DND-41 (cell line): ENCODE measurements around the gene ARL5C.

Source experiments
- ATAC-seq: fragments of 200-7000 bp; cut with Tn5 transposase; 3 replicates; pipeline ENCODE4 v1.9.1; 2021; ENCODE audit warnings: low read depth; ENCODE audit not compliant: insufficient read depth
- DNase-seq: peaks from one replicate; pipeline ENCODE4 v3.0.0-alpha.2; 2020
- H2AFZ ChIP-seq: 2 replicates; pipeline ENCODE4 v1.6.0; 2012; ENCODE audit warnings: low read depth, low read length
- H3K27ac ChIP-seq: 2 replicates; pipeline ENCODE4 v1.5.1; 2012; ENCODE audit warnings: low read length, inconsistent platforms
- H3K27me3 ChIP-seq: fragments of 200-600 bp; sonication (generic); 2 replicates; pipeline ENCODE4 v1.6.0; 2012; ENCODE audit warnings: low read length, mild to moderate bottlenecking, inconsistent platforms; ENCODE audit not compliant: insufficient read depth, poor library complexity
- H3K36me3 ChIP-seq: 2 replicates; pipeline ENCODE4 v1.5.1; 2012; ENCODE audit warnings: low read length, inconsistent platforms; ENCODE audit not compliant: insufficient read depth
- H3K4me1 ChIP-seq: 2 replicates; pipeline ENCODE4 v1.5.1; 2012; ENCODE audit warnings: mild to moderate bottlenecking, low read length; ENCODE audit not compliant: insufficient read depth
- H3K4me2 ChIP-seq: 2 replicates; pipeline ENCODE4 v1.6.0; 2012; ENCODE audit warnings: mild to moderate bottlenecking, moderate library complexity, low read length, inconsistent platforms; ENCODE audit not compliant: insufficient read depth
- H3K4me3 ChIP-seq, 2 experiments: fragments of 200-600 bp in 1 of 2; shearing (Covaris generic) in 1 of 2; 2 replicates each; pipeline ENCODE4 v1.5.1; 2012 to 2016; ENCODE audit warnings: inconsistent platforms in 2 of 2, low read length in 2 of 2, mild to moderate bottlenecking in 2 of 2, low read depth in 1 of 2, moderate library complexity in 1 of 2
- H3K79me2 ChIP-seq: 2 replicates; pipeline ENCODE4 v1.6.0; 2012; ENCODE audit warnings: low read length, inconsistent platforms; ENCODE audit not compliant: insufficient read depth
- H3K9ac ChIP-seq: 2 replicates; pipeline ENCODE4 v1.6.0; 2012; ENCODE audit warnings: low read depth, mild to moderate bottlenecking, inconsistent platforms, low read length, moderate library complexity
- H3K9me3 ChIP-seq: 2 replicates; pipeline ENCODE4 v1.5.1; 2012; ENCODE audit warnings: low read length, moderate library complexity, mild to moderate bottlenecking, inconsistent platforms; ENCODE audit not compliant: insufficient read depth, severe bottlenecking
- H4K20me1 ChIP-seq: 2 replicates; pipeline ENCODE4 v1.6.0; 2012; ENCODE audit warnings: low read length; ENCODE audit not compliant: insufficient read depth
- EZH2 ChIP-seq: IDR thresholded peaks from 3 replicates; pipeline ENCODE4 v1.6.1; 2012; ENCODE audit warnings: borderline replicate concordance, low read depth, mild to moderate bottlenecking, moderate library complexity, low read length, inconsistent platforms; ENCODE audit not compliant: severe bottlenecking
- TF ChIP-seq, protein P1 (sequence below): IDR thresholded peaks from 2 replicates; pipeline ENCODE4 v1.5.1; 2012; ENCODE audit warnings: borderline replicate concordance, low read length, moderate library complexity, mild to moderate bottlenecking; ENCODE audit not compliant: poor library complexity, severe bottlenecking; ENCODE audit errors: extremely low read depth

ARL5C gene

DNA sequence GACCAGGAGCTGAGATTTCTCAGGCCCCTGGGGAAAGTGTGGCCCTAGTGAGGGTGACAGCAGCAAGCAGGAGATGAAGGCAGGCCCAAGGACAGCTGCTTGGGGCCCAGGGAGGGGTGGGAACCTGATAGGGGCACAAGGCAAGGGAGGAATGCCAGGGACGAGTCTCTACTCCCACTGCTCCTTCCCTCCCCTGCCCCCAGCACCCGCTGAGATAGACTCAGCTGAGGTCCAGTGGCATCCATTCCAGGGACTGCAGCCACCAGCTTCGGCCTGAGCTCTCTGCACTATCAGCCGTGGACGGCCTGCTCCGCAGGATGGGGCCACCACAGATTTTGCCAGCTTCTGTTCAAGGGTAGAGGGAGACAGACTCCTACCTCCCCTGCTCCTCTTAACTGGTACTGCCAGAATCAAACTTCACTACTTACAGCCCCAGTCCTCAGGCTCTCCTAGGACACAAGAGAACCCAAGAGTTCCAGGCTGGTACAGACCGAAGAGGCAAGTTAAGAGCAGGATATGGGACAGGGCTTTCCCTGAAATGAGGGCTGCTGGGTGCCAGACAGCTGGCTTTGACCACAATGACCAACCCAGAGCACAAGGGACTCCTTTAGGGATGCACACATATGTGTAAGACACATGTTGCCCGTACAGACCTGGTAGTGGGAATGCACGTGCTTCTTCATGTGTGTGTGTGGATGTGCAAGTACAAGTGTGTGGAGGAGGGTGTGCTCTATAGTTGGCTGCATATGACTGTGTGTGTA lies 26.0 kb upstream of the ARL5C start:
- ATAC-seq (no peak), DNase-seq (no peak)
- Histone ChIP-seq H3K4me2 (no peak overlapping the region), H3K36me3 (peaks cover 71% of the 10 kb centered on the region), H3K9ac (no peak overlapping the region), H3K4me3 (no peak overlapping the region), H3K79me2 (peaks cover 36% of the 10 kb centered on the region), H3K27ac (no peak overlapping the region), H2AFZ (no peak overlapping the region), H4K20me1 (peaks cover 26% of the 10 kb centered on the region), H3K27me3 (no peaks in the 10 kb centered on the region), H3K9me3 (no peaks in the 10 kb centered on the region), H3K4me1 (peaks cover 34% of the 10 kb centered on the region)
- TF ChIP-seq, protein P1, sequence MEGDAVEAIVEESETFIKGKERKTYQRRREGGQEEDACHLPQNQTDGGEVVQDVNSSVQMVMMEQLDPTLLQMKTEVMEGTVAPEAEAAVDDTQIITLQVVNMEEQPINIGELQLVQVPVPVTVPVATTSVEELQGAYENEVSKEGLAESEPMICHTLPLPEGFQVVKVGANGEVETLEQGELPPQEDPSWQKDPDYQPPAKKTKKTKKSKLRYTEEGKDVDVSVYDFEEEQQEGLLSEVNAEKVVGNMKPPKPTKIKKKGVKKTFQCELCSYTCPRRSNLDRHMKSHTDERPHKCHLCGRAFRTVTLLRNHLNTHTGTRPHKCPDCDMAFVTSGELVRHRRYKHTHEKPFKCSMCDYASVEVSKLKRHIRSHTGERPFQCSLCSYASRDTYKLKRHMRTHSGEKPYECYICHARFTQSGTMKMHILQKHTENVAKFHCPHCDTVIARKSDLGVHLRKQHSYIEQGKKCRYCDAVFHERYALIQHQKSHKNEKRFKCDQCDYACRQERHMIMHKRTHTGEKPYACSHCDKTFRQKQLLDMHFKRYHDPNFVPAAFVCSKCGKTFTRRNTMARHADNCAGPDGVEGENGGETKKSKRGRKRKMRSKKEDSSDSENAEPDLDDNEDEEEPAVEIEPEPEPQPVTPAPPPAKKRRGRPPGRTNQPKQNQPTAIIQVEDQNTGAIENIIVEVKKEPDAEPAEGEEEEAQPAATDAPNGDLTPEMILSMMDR = no peak
- TF ChIP-seq EZH2 = no peak

DNA sequence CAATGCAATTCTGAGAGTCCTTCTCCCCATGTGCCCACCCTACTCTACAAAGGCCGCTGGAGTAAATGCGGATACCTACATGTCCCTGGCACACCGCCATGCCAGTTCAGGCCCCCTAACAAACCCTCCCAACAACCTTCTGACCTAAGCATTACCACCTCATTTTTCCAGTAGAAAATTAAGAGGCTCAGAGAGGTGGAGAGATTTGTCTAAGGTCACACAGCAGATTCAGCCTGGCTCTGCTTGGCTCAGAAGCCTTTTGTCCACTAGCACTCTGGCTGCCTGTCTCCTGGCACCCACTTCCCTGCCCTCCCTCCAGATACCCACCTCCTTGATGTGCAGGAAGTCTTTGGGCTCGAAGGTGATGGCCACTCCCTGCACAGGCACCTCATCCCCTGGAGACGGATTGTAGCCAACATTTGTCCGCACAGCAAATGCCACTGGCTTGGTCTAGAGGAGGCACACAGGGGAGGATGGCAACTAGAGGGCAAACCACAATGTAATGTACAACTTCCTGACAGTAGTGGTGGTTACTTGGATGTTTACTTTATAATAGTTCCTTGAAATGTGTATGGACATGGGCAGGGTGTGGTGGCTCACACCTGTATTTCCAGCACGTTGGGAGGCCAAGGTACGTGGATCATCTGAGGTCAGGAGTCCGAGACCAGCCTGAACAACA lies 21.3 kb upstream of the ARL5C start:
- H3K9me3 ChIP-seq = no peaks in the 10 kb centered on the region
- DNase-seq (no peak), ATAC-seq (no peak)
- no peaks in the 10 kb centered on the region; the same call in 1 of the 2 replicates for H4K20me1 ChIP-seq
- TF ChIP-seq EZH2 = no peak
- TF ChIP-seq, protein P1 = no peak
- H3K27ac ChIP-seq = no peak overlapping the region
- peaks cover 83% of the 10 kb centered on the region for H3K36me3 ChIP-seq
- no peak overlapping the region for H3K4me3 ChIP-seq
- no peak overlapping the region for H3K9ac ChIP-seq
- H2AFZ ChIP-seq = no peak overlapping the region
- no peaks in the 10 kb centered on the region for H3K79me2 ChIP-seq
- no peak overlapping the region for H3K4me2 ChIP-seq
- no peaks in the 10 kb centered on the region for H3K27me3 ChIP-seq
- H3K4me1 ChIP-seq = no peaks in the 10 kb centered on the region

DNA sequence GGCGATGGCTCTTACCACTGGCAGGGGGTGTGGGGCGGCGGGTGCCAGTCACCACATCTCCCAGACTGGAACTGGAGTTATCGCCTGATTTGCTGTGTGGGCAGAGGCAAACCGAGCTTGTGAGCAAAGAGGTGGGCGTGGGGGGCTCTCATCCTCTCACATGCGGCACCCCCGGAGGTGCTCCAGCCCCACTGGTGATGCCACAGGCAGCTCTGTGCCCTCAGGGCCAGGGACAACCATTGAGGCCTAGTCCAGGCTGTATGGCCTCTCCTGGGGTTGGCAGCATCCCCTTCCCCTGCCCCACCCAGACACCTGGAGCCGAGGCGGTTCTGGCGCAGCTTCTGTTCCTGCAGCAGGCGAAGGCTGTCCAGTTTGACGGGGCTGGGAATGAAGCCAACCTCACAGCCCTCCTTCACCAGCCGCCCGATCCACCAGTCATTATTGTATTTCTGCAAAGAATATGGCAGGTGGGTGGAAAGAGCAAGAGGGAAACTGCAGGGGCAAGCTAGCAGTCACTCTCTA lies 20.6 kb upstream of the ARL5C start:
- DNase-seq = no peak
- no peak for ATAC-seq
- Histone ChIP-seq H3K4me1 (no peaks in the 10 kb centered on the region), H3K9ac (no peak overlapping the region), H3K27me3 (no peaks in the 10 kb centered on the region), H2AFZ (no peak overlapping the region), H3K27ac (no peak overlapping the region), H3K4me3 (no peak overlapping the region), H3K4me2 (no peak overlapping the region), H3K79me2 (no peaks in the 10 kb centered on the region), H3K36me3 (peaks cover 80% of the 10 kb centered on the region), H4K20me1 (no peaks in the 10 kb centered on the region; the same call in 1 of the 2 replicates), H3K9me3 (no peaks in the 10 kb centered on the region)
- TF ChIP-seq, protein P1 = no peak
- TF ChIP-seq EZH2 = no peak
